ENCODE data around the gene PLAAT1.

DNA sequence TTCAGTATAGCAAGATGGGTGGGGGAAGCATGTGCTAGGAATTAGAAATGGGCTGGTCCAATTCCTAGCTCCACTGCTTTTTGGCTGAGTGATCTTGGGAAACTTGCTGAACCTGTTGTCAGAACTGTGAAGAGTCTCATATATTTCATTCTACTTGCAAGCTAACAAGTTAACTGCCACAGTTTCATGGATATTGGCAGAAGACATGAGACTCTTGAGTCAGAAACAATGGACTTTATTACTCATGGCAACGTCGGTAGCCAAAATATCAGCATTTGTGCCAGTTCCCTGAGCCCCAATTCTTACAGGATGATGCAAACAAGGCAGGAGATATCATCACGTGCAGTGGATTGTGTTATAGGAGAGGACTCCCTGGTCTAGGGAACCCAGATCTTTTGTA is 26.6 kb upstream of the PLAAT1 start:
- TF ChIP-seq ZNF274 (IDR thresholded peaks at IDR 0.05; ENCODE audit: low read depth, low read length) (no peak), YY1 (IDR thresholded peaks at IDR 0.05; ENCODE audit: insufficient read depth, insufficient read length) (no peak), SUZ12 (IDR thresholded peaks at IDR 0.05; ENCODE audit: extremely low read depth, insufficient read depth, insufficient read length) (no peak)

All from NT2/D1 (cell line).